ENCODE data around the gene RITA1.

Gene RITA1

GRCh38 chr12:113183030-113183589 is 2.4 kb upstream of the RITA1 start:
- TF ChIP-seq CTCF (IDR thresholded peaks at IDR 0.05; ENCODE audit: extremely low read depth, missing control alignments) = no peak
- DNase-seq (ENCODE audit: low spot score) = no peak

- TF ChIP-seq CTCF (IDR thresholded peaks at IDR 0.05; ENCODE audit: extremely low read depth, missing control alignments) = no peak
- DNase-seq (ENCODE audit: low spot score) = no peak
Measured at GRCh38 chr12:113184098-113184899, 1.2 kb upstream of the RITA1 start.

- TF ChIP-seq CTCF (IDR thresholded peaks at IDR 0.05; ENCODE audit: extremely low read depth, missing control alignments) = no peak
- peak; percentile 93 for DNase-seq (ENCODE audit: low spot score)
Measured at GRCh38 chr12:113184900-113185179, 681 bp upstream of the RITA1 start.

- no peak for TF ChIP-seq CTCF (IDR thresholded peaks at IDR 0.05; ENCODE audit: extremely low read depth, missing control alignments)
- no peak for DNase-seq (ENCODE audit: low spot score)
Measured at GRCh38 chr12:113186033-113186365, 478 bp downstream of the RITA1 start.

GRCh38 chr12:113186666-113187325 is 1.3 kb downstream of the RITA1 start:
- no peak for DNase-seq (ENCODE audit: low spot score)
- TF ChIP-seq CTCF (IDR thresholded peaks at IDR 0.05; ENCODE audit: extremely low read depth, missing control alignments) = no peak

- no peak for TF ChIP-seq CTCF (IDR thresholded peaks at IDR 0.05; ENCODE audit: extremely low read depth, missing control alignments)
- no peak for DNase-seq (ENCODE audit: low spot score)
Measured at GRCh38 chr12:113189361-113189760, 3.8 kb downstream of the RITA1 start.

GRCh38 chr12:113190761-113191160 is 5.2 kb downstream of the RITA1 start:
- DNase-seq (ENCODE audit: low spot score) = no peak

More at GRCh38 chr12:113190761-113191160, 5.2 kb downstream of the RITA1 start:
- no peak for TF ChIP-seq CTCF (IDR thresholded peaks at IDR 0.05; ENCODE audit: extremely low read depth, missing control alignments)
